Ecto neural progenitor cell (in vitro differentiated cells): ENCODE results near the gene FAM217B.

Experiments used
- DNase-seq: peaks from one replicate; pipeline ENCODE4 v3.0.0-alpha.2; 2018; ENCODE audit warnings: low spot score

The FAM217B gene, protein sequence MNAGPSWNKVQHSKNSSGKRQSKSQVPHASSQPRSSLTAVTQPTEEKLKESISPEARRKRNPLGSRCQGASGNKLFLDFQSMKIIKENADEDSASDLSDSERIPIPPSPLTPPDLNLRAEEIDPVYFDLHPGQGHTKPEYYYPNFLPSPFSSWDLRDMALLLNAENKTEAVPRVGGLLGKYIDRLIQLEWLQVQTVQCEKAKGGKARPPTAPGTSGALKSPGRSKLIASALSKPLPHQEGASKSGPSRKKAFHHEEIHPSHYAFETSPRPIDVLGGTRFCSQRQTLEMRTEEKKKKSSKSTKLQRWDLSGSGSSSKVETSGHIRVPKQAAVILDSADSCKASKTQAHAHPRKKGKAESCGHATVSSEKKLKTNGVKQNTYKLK

DNA sequence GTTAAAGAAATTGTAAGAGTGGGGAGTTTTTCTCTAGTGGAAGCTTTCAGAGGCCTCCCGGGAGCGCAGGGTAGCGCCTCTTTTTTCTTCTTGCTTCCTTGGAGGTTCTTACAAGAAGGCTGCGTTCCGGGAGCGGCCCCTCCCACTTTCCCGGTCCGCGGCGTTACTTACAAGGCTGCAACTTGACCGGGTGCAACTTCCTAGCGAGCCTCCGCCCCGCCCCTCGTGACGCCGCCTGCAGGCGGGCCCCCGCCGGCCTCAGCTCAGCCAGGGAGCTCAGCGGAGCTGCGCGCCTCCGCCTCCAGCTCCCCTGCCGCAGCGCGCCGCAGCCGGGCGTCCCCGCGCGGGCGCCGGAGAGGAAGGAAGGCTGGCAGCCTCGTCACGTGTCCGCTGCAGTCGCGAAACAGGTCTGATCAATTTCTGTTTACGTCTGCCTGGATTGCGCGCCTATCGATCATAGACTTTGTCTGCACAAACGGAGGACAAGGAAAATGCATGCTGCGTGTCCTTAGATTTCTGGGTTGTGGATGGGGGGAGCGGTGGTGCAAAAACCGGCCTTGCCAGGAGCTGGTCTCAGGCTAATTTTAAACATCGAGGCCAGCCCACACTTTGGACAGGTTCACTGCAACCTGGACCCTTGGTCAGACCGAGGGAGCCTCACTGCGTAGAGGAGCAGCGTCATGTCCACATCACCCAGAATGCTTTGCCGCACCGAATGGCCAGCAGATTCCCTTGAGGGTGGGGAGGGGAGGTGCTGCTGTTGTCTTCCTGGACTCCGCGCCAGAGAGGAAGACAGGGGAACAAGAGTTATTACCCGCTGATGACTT lies at the start of gene FAM217B, which contains the start of gene PPP1R3D:
Gene FAM217B, plus strand, starts transcription at position 261 of the 827 bp plus-strand sequence. CDS start 3,555 bp downstream, outside the sequence.
Gene PPP1R3D, minus strand, starts transcription at position 177 of the 827 bp plus-strand sequence. CDS start 374 bp downstream, outside the sequence.
- peak; percentile 92 for DNase-seq

- no peak for DNase-seq
These were observed 48.6 kb upstream of the FAM217B start for GRCh38 chr20:59891581-59891980.

- no peak for DNase-seq
These were observed 44.3 kb upstream of the FAM217B start for GRCh38 chr20:59895908-59896307.

DNA sequence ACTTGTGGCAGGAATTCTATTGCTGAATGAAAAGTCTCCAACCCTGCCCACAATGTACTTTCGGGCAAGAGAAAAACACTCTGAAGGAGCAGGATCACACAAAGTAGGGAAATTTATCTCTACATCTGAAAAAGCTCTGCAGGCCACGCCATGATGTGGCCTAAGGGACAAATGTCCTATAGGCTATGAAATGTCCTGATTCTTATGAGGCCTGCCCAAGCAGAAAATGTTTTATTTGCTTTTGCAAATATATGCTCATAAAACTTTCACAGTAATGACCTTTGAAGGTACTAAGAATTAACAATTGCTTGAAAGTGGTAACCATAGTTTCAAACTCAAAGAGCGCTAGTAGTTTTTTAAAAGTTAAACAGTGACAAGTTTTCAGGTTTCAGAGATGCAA lies 37.7 kb upstream of the FAM217B start:
- no peak for DNase-seq

- DNase-seq, result no peak
These were observed 36.6 kb upstream of the FAM217B start for GRCh38 chr20:59903621-59904020.

GRCh38 chr20:59908855-59909254 lies 31.3 kb upstream of the FAM217B start:
- no peak for DNase-seq

DNA sequence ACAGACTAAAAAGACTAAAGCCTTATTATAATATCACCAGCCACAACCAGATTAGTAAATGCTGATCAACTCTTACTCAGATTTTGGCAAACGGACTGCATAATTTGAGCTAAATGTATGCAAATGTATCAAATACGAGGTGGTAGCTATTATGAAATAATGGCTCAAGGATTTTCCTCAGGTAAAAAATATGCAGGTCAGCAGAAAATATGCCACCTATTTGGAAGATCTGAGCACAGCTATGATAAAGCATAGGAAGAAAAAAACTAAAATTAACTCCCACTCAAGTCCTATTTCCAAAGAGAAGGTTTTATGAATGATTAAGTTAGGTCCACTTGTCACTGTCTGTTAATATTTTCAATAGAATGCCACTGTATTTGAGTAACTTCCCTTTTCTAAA lies 29.1 kb upstream of the FAM217B start:
- DNase-seq, result no peak

- no peak for DNase-seq
These were observed 27.6 kb upstream of the FAM217B start for GRCh38 chr20:59912609-59913008.

- no peak for DNase-seq
These were observed 19.2 kb upstream of the FAM217B start for GRCh38 chr20:59920944-59921343.

DNA sequence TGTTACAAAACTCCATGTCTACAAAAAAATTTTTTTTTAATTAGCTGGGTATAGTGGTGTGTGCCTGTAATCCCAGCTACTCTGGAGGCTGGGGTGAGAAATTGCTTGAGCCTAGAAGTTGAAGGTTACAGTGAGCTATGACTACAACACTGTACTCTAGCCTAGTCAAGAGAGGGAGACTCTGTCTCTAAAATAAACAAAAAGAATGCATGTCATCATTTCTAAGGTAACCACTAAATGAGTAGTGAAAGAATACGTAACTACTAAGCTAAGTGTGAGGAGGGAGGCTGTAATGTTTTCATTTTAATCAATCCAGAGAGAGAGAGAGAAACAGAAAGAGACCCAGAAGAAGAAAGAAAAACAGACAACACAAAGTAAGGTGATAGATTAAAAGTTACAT lies 16.7 kb upstream of the FAM217B start:
- no peak for DNase-seq

DNA sequence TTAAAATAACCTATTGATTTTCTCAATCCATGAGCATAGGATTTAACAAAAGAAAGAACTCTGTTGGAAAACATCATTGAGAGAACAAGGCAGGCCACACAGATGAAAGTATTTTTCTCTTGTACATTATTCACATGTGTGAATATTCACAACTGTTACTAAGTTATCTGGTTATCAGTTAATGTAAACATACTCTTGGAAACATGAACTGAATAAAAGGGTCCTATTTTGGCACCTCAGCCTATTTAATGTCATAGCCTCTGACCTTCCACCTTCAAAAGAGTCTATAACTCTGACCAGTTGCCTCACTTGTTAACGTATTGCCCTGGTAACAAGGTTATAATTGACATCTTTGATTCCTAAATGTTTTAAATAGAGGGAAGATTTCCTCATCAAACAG lies 14.8 kb upstream of the FAM217B start:
- no peak for DNase-seq

DNA sequence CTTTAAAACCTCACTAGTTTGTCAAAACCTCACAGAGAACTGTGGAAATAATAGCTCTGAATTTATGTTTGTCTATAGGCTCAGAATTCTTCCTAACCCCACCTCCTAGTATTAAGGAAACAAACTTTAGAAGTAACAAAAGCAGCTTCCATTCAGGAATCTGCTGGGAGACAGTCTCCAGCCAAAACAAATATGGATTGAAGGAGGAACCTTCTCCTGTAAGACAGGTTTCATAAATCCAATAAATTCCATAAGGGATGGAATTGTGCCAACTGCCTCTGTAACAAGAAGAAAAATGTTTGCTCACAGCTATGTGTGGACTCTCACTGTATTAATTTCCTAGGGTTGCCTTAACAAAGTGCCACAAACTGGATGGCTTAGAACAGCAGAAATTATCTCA lies 14.3 kb upstream of the FAM217B start:
- no peak for DNase-seq

GRCh38 chr20:59931511-59932312 lies 8.5 kb upstream of the FAM217B start:
- no peak for DNase-seq

GRCh38 chr20:59932616-59933295 lies 7.4 kb upstream of the FAM217B start:
- no peak for DNase-seq

DNA sequence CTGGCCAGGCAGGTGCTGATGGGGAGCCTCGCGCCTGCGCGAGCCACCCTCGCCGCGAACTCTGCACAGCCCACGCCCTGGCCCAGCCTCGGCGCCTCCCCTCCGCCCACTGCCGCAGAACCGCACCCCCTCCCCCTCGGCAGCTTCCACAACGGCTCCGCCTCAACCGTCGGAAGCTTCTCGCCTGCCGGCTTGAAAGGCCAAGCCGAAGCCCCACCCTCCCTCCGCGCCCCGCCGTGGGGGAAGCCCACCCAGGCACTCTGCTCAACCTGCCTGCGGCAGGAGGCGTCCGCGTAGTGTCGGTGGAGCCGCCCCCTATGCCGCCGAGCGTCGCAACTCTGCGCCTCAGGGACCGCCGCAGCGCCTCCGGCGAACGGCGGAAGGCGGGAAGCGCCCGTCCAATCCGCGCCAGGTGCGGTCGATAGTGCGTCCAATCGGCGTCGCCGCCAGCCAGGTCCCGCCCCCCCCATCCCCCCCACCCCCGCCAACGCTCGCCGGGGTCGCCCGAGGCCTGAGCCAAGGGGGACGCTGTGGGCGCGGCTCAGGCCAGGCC lies 6.8 kb upstream of the FAM217B start, which contains the start of gene SYCP2:
Gene SYCP2, minus strand, starts transcription at position 342 of the 553 bp plus-strand sequence. CDS start 11,224 bp downstream, outside the sequence.
- no peak for DNase-seq

DNA sequence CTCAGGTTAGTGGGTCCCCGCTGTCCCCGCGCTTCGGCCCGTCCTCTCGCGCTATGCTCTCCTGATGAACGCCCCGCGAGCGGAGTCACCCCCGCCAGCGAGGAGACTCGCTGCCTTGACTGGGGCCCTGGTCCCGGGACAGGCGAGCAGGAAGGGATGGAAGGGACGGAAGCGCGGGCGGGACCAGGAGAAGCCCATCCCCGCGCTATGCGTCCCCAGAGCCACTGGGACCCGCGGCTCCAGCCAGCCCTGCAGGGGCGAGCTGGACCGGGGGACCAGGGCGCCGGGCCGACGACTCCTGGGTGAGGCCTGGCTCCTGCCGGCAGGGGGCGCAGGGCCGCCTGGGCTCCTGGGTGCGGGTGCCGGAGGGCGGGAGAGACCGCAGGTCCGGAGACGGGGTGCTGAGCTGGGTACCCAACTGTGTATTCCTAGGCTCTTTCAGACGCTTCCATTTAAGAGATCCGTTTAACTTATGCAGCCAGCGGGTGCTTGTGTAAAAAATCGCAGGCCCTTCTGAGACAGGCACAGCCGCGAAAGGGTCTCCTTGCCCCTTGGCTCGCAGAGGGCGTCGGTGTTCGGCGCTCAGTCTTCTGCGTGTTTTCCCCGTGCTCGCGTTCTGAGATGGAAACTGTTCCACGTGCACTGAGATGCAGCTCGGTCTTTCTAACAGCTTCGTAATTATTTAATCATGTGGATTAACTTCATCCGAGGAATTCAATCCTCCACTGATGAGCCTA lies 6.2 kb upstream of the FAM217B start:
- peak; percentile 84 for DNase-seq

- DNase-seq, result no peak
These were observed 4.6 kb upstream of the FAM217B start for GRCh38 chr20:59935457-59936185.

GRCh38 chr20:59936409-59936808 lies 3.8 kb upstream of the FAM217B start:
- no peak for DNase-seq

DNA sequence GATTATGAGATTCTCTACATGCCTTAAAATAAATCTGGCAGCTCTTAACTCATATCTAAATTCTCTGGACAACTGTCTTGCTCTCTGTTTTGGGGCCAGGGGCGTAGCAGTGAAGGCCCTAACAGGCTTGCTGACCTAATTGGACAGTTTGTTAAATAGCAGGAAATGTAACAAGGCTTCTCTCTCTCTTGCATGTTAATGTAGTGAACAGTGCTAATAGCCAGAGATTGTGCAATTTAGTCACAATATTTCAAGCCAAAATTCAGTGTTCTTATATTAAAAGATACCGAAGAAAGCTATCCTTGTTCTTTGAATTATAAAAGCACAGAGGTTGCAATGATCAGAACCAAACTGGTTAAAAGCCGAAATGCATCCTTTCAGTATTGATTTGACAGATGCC lies 3.0 kb upstream of the FAM217B start:
- no peak for DNase-seq

- no peak for DNase-seq
These were observed 2.0 kb upstream of the FAM217B start for GRCh38 chr20:59938221-59938620.
